Activated CD4-positive, alpha-beta memory T cell treated with anti-CD3 and anti-CD28 coated beads for 36 hours (primary cell): ENCODE measurements around the gene CADM2. TPM values are rescaled to one million over a fixed set of nuclear protein-coding genes. Genes with fewer than 3 reads are reported as not detected.

Source experiments
- CTCF ChIA-PET: fragments of 350-600 bp; sonication (Branson Sonifier 250); formaldehyde crosslinking; loops from one replicate; lab custom pipeline; 2021; ENCODE audit warnings: antibody characterized with exemption, inconsistent platforms; lab: Charles Lee
- POLR2A ChIA-PET: fragments of 350-600 bp; sonication (Branson Sonifier 250); formaldehyde crosslinking; loops from one replicate; lab custom pipeline; 2021; ENCODE audit warnings: antibody characterized with exemption; lab: Charles Lee
- DNase-seq: peaks from one replicate; pipeline ENCODE4 v3.0.0-alpha.2; 2020
- H3K27ac Mint-ChIP-seq: one replicate; pipeline ENCODE4 v1.8.0; 2021; ENCODE audit warnings: mixed read lengths
- H3K27me3 Mint-ChIP-seq: one replicate; pipeline ENCODE4 v1.8.0; 2021; ENCODE audit warnings: mixed read lengths
- H3K36me3 Mint-ChIP-seq: one replicate; pipeline ENCODE4 v1.8.0; 2021; ENCODE audit warnings: mixed read lengths
- H3K4me1 Mint-ChIP-seq: one replicate; pipeline ENCODE4 v1.8.0; 2021; ENCODE audit warnings: low read depth, mixed read lengths
- H3K4me3 Mint-ChIP-seq: one replicate; pipeline ENCODE4 v1.8.0; 2021; ENCODE audit warnings: mild to moderate bottlenecking, mixed read lengths
- H3K9me3 Mint-ChIP-seq: one replicate; pipeline ENCODE4 v1.8.0; 2021; ENCODE audit warnings: mixed read lengths
- intact Hi-C: fragments of 100-400 bp; cut with micrococcal nuclease; formaldehyde crosslinking; loops from one replicate; pipeline ENCODE4 v1.15.1; 2023
- total RNA-seq, 2 experiments: library from RNA; stranded (reverse); gene quantifications; one replicate each; pipeline ENCODE4 v1.2.3, GENCODE V29; 2021

CADM2 gene
- total RNA-seq, 2 experiments from 2014 or later = not detected

DNA sequence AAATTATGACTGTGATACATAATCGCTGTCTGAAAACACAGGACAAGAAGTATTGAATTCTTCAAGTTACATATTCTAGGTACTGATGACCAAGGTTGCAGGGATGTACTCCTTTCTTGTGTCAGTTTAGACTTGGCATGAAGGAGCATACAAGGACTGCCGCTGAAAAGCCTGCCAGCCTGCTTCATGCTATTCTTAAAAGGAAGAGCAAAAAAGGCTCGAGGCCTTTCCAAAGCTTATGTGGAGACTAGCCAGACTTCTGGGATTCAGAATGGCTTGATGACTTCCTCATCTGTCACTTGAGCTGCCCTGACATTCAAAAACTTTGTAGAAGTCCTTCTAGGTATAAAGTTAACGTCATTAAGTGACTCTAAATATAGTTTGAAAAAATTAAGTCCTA lies 92.0 kb downstream of the CADM2 start:
- intact Hi-C loops = no loop called here
- Mint-ChIP-seq H3K36me3 (no peaks in the 10 kb centered on the region), H3K9me3 (peaks cover 11% of the 10 kb centered on the region), H3K4me1 (no peaks in the 10 kb centered on the region), H3K4me3 (no peak overlapping the region), H3K27ac (no peak overlapping the region), H3K27me3 (no peaks in the 10 kb centered on the region)
- DNase-seq = no peak
- CTCF ChIA-PET = no interaction called here
- POLR2A ChIA-PET = no interaction called here

DNA sequence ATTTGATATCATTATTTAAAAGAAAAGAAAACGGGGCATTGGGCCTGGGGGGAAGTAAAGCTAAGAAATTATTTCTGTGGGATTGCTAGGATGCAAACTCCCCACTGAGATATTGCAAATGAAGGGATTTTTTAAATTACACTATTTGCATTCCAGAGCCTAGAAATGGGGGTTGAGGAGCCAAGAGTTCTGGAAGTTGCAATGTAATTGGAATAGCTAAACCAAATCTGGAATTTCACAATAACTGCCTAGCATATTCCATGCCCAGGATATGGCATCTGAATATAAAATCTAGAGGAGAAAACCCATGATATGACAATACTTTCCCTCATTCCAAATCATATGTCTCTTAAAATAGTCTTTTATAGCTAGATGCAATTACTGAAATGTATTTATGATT lies 93.0 kb downstream of the CADM2 start:
- no peaks in the 10 kb centered on the region for H3K4me1 Mint-ChIP-seq
- peaks cover 12% of the 10 kb centered on the region for H3K9me3 Mint-ChIP-seq
- no peaks in the 10 kb centered on the region for H3K36me3 Mint-ChIP-seq
- intact Hi-C loops = no loop called here
- ChIA-PET CTCF (no interaction called here), POLR2A (no interaction called here)
- DNase-seq = no peak
- no peak overlapping the region for H3K27ac Mint-ChIP-seq
- H3K4me3 Mint-ChIP-seq = no peak overlapping the region
- H3K27me3 Mint-ChIP-seq = no peaks in the 10 kb centered on the region

DNA sequence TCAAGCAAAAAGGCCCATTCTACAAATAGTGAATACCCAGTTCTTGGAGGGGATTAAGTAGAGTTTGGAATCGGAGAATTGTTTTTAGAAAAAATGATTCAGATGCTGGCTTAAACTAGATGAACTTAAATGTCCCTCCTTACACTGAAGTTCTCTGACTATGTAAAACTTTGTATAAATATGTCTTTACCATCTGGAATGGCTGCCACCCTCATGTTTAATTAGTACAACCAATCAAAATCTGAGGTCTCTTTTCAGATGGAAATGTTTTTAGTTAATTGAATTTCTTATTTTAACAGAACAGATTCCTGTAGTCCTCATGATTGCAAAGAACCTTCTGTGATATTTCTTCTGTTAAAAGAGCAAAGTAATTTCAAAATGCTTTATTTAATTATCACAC lies 94.8 kb downstream of the CADM2 start:
- ChIA-PET CTCF (no interaction called here), POLR2A (no interaction called here)
- H3K36me3 Mint-ChIP-seq = no peaks in the 10 kb centered on the region
- H3K27ac Mint-ChIP-seq = no peak overlapping the region
- H3K4me3 Mint-ChIP-seq = no peak overlapping the region
- no peaks in the 10 kb centered on the region for H3K27me3 Mint-ChIP-seq
- peaks cover 12% of the 10 kb centered on the region for H3K9me3 Mint-ChIP-seq
- no peak for DNase-seq
- H3K4me1 Mint-ChIP-seq = no peaks in the 10 kb centered on the region
- intact Hi-C loops = no loop called here

DNA sequence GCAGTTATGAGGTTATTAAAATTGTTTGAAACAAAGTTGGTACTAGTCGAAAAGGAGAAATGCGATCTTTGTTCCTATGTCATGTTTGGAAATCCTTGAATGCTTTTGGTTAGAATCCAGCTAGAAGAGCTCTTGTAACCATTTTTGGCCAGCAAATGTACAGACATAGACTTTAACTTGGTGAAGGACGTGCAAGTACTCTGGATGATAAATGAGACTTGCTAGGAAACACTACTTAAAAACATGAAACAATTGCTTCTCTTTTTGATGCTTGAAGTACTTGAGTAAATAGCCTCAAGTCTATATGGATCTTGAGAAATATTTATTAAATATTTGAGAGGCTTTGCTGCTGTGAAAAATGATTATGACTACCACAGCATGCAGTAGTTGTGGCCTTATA lies 95.8 kb downstream of the CADM2 start:
- Mint-ChIP-seq H3K27ac (no peak overlapping the region), H3K4me3 (no peak overlapping the region), H3K27me3 (no peaks in the 10 kb centered on the region), H3K4me1 (no peaks in the 10 kb centered on the region), H3K36me3 (no peaks in the 10 kb centered on the region), H3K9me3 (peaks cover 10% of the 10 kb centered on the region)
- ChIA-PET CTCF (no interaction called here), POLR2A (no interaction called here)
- no peak for DNase-seq
- intact Hi-C loops = no loop called here

DNA sequence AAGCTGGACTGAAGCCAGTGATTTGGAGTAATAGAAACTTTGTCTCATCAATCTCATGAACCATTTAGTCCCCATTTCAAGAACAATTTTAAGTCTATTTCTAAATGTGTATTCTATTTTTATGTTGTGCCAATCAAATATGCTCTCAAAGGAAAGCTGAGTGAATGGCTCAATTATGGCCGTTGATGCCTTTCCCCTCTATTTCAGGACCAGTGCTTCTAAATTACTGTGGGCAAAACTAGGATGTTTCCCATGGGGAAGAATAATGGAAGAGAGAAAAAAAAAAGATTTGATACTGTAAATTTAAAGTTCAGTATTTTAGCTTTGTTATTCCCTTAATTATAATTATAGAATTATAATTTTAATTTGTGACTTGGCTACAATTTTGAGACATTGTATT lies 110.1 kb downstream of the CADM2 start:
- no peak for DNase-seq
- CTCF ChIA-PET = no interaction called here
- intact Hi-C loops = no loop called here
- Mint-ChIP-seq H3K4me1 (no peaks in the 10 kb centered on the region), H3K36me3 (no peaks in the 10 kb centered on the region), H3K27me3 (no peaks in the 10 kb centered on the region), H3K27ac (no peak overlapping the region), H3K9me3 (peaks cover 2% of the 10 kb centered on the region), H3K4me3 (no peak overlapping the region)
- POLR2A ChIA-PET = no interaction called here

DNA sequence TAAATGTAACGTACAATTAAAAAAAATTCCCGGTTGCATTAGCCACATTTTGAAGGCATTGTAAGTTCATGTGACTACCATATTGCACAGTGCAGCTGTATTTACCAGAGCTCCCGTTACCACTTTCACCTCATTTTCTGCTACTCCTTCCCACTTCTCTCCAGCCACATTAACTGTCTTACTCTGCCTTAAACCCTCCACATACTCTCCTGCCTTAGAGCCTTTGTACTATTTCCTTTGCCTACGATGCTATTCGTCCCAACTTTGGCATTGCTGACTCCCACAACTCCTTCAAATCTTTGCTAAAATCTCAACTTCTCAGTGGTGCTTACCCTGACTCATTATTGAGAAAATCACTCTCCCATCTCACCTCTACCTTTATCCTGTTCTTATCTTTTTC lies 115.2 kb downstream of the CADM2 start:
- no peaks in the 10 kb centered on the region for H3K27me3 Mint-ChIP-seq
- intact Hi-C loops = no loop called here

DNA sequence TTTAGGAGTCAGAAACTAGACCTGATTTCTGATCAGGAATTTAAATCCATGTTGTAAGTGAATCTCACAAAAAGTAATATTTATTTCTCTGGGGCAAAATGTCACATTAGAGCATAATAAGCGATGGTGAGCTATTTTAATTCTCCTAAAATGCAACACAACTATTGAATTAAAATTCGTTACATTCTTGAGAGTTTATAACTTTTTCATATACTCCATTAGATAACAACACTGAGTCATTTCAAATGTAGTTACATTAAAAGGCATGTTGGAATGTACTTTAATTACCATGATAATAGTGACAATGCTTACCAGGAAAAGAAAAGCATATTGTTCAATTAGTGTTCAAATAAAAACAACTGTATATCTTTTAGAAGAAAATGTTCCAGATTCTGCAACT lies 116.9 kb downstream of the CADM2 start:
- no peaks in the 10 kb centered on the region for H3K9me3 Mint-ChIP-seq
- ChIA-PET POLR2A (no interaction called here), CTCF (no interaction called here)
- no peak overlapping the region for H3K4me3 Mint-ChIP-seq
- H3K4me1 Mint-ChIP-seq = no peaks in the 10 kb centered on the region
- no peak overlapping the region for H3K27ac Mint-ChIP-seq
- DNase-seq = no peak
- H3K27me3 Mint-ChIP-seq = no peaks in the 10 kb centered on the region
- no peaks in the 10 kb centered on the region for H3K36me3 Mint-ChIP-seq
- intact Hi-C loops = loop anchor here (1.0 kb wide), 1 partner anchor 42 kb away; no protein-coding TSS in a partner anchor

More for the DNA sequence above, 115.2 kb downstream of the CADM2 start:
- H3K27ac Mint-ChIP-seq = no peak overlapping the region
- DNase-seq = no peak
- POLR2A ChIA-PET = no interaction called here
- no peaks in the 10 kb centered on the region for H3K4me1 Mint-ChIP-seq
- no peaks in the 10 kb centered on the region for H3K9me3 Mint-ChIP-seq
- no peak overlapping the region for H3K4me3 Mint-ChIP-seq
- CTCF ChIA-PET = no interaction called here
- H3K36me3 Mint-ChIP-seq = no peaks in the 10 kb centered on the region

DNA sequence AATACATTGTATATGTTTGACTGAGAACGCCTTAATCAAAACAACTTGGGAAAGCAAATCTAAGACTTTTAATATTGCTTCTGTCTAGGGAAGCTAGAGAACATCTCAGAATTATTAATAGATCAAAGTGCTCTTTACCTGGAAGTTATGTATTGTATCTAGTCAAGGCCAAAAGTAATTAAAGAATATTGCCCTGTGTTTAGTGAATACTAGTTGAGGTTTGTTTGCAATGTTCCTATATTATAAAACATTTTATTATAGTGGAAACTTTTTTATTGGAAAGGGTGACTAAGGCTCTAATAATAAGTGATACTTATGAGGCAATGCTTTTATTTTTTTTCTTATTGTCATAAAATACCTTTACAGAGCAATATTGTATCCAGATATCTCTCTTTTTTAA lies 118.2 kb downstream of the CADM2 start:
- no peak for DNase-seq
- H3K36me3 Mint-ChIP-seq = no peaks in the 10 kb centered on the region
- peaks cover 3% of the 10 kb centered on the region for H3K9me3 Mint-ChIP-seq
- no peaks in the 10 kb centered on the region for H3K4me1 Mint-ChIP-seq
- no peak overlapping the region for H3K4me3 Mint-ChIP-seq
- H3K27me3 Mint-ChIP-seq = no peaks in the 10 kb centered on the region
- POLR2A ChIA-PET = no interaction called here
- CTCF ChIA-PET = no interaction called here
- no peak overlapping the region for H3K27ac Mint-ChIP-seq
- intact Hi-C loops = no loop called here

DNA sequence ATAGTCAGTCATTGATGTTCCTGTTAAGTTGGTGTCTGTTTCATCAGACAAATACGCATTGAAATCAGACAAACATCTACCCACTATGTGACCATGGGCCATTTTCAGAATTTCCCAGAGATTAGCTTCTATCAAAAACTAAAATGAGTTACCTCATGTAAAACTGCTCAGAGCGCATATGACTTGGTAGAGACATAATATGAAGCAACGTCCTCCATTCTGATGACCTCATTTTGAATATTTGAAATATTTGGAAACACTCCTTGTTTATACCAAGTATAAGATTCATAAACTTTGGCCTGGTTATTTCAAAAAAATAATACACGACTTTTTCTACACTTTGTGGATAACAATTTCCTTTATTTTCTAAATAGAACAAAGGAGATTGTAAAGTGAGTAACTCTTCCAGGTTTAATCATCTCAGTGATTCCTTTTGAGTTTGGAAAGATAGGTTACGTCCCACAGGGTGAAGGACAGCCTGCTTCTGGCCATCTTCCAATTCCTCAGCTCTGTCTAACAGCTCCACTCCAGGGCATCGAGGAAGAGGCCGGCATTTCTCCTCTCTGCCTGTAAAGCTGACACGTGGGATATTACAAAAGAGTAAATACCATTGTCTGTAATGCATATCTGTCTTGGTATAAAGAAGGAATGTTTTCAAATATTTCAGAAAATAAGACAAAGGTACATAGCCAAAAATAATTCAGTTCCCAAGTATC lies 122.6 kb downstream of the CADM2 start:
- Mint-ChIP-seq H3K9me3 (peaks cover 5% of the 10 kb centered on the region), H3K4me3 (no peak overlapping the region), H3K36me3 (no peaks in the 10 kb centered on the region), H3K27me3 (no peaks in the 10 kb centered on the region), H3K27ac (no peak overlapping the region), H3K4me1 (no peaks in the 10 kb centered on the region)
- no peak for DNase-seq
- ChIA-PET POLR2A (no interaction called here), CTCF (no interaction called here)
- intact Hi-C loops = no loop called here

DNA sequence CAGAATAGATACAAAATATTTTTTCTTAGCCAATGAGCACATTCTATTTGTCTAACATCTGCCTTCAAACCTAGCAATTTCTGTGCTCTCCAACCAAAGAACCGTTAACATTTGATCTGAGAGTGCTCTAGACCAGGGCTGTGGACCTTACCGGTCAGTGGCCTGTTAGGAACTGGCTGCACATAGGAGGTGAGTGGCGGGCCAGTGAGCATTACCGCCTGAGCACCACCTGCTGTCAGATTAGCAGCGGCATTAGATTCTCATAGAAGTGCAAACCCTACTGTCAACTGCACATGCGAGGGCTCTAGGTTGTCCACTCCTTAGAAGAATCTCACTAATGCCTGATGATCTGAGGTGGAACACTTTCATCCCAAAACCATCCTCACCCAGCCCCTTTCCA lies 131.7 kb downstream of the CADM2 start:
- POLR2A ChIA-PET = no interaction called here

DNA sequence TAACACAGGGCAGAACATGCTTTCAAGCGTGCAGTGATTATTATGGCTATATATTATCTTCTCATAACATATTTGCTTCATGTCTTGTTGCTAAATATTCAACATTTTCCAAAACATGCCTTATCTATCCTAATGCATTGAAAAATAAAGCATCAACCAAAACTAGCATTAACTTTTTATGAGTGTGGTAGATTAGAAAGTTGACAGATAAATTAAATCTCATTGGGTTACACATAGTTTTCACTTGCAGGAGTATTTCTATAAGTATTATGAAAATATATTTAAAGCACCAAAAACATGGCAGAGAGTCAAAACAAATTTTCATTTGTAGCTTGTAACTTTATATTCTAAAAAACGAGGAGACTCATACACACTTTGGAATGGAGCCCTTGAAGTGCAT lies 141.5 kb downstream of the CADM2 start:
- CTCF ChIA-PET = no interaction called here

More for the DNA sequence above, 131.7 kb downstream of the CADM2 start:
- DNase-seq = no peak
- Mint-ChIP-seq H3K27ac (no peak overlapping the region), H3K36me3 (no peaks in the 10 kb centered on the region), H3K4me1 (no peaks in the 10 kb centered on the region), H3K9me3 (peaks cover 6% of the 10 kb centered on the region), H3K27me3 (no peaks in the 10 kb centered on the region), H3K4me3 (no peak overlapping the region)
- intact Hi-C loops = no loop called here
- CTCF ChIA-PET = no interaction called here

DNA sequence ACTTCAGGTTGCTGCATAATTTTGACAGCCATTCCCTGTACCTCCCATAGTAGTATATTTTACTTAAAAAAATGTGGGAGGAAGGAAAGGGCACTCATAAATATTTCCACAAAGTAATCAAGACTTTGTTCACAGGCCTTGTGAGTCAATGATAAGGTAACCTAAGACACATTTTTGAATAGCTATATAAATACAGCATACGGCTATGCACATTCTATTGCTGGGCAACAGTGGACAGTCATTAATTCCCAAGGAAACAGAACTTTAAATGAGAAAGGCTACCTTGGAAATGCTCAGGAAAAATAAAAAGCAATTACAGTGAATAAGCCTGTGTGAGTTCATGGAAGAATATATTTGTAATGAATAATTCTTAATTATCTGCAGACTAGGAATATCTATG lies 144.0 kb downstream of the CADM2 start:
- H3K4me1 Mint-ChIP-seq = no peaks in the 10 kb centered on the region
- H3K27ac Mint-ChIP-seq = no peak overlapping the region
- no peaks in the 10 kb centered on the region for H3K36me3 Mint-ChIP-seq
- no peak for DNase-seq
- H3K4me3 Mint-ChIP-seq = no peak overlapping the region
- intact Hi-C loops = no loop called here
- POLR2A ChIA-PET = no interaction called here
- CTCF ChIA-PET = no interaction called here
- no peaks in the 10 kb centered on the region for H3K27me3 Mint-ChIP-seq
- H3K9me3 Mint-ChIP-seq = peaks cover 21% of the 10 kb centered on the region

More for the DNA sequence above, 141.5 kb downstream of the CADM2 start:
- POLR2A ChIA-PET = no interaction called here
- Mint-ChIP-seq H3K27me3 (no peaks in the 10 kb centered on the region), H3K4me1 (no peaks in the 10 kb centered on the region), H3K4me3 (no peak overlapping the region), H3K36me3 (no peaks in the 10 kb centered on the region), H3K9me3 (peaks cover 17% of the 10 kb centered on the region), H3K27ac (no peak overlapping the region)
- DNase-seq = no peak
- intact Hi-C loops = no loop called here

DNA sequence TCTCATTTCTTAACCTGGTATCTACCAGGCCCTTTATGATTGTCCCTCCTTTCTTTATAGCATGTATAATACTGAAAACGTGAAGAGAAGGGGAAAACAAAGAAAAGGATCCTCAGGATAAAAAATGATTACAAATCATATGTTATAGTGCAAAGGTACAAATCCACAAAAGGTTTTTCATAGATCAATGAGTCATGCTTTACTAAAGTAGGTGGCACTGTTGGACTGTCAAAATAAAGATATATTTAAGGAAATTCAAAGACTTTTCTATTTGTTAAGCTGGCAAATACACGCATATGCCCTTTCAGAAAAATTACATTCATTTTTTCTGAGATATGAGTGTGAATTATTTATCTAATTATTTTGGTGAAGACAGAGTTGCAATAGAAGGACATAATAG lies 151.6 kb downstream of the CADM2 start:
- intact Hi-C loops = no loop called here
- H3K27me3 Mint-ChIP-seq = no peaks in the 10 kb centered on the region
- POLR2A ChIA-PET = no interaction called here
- no peak overlapping the region for H3K4me3 Mint-ChIP-seq
- no peak for DNase-seq
- H3K27ac Mint-ChIP-seq = no peak overlapping the region
- H3K9me3 Mint-ChIP-seq = peaks cover 11% of the 10 kb centered on the region
- no peaks in the 10 kb centered on the region for H3K36me3 Mint-ChIP-seq
- no peaks in the 10 kb centered on the region for H3K4me1 Mint-ChIP-seq
- CTCF ChIA-PET = no interaction called here
